ENCODE measurements around the gene TDP1.

TDP1 gene

DNA sequence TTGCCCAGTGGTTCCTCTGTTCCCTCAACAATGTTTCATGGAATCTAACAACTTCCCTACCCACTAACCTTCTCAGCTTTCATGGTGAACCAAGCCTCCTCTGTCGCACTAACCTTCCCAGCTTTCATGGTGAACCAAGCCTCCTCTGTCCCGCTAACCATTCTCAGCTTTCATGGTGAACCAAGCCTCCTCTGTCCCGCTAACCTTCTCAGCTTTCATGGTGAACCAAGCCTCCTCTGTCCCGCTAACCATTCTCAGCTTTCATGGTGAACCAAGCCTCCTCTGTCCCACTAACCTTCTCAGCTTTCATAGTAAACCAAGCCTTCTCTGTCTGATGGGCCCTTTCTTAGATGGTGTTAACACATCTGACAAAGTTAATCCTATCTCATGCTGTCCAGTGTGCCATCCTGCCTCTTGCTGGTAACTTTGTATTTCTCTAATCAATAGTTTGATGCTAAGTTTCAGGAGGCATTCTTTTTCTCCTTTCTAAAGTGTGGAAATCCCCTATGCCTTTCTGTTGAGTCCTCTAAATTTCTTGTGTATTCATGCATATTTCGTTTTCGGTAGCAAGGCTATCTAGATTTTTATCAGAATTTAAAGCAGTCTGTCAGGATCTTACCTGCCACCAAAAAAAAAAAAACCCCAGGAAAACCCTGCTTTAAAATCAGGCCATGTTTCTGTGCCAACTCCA, 79.3 kb downstream of the TDP1 start:
- DNase-seq (ENCODE audit: low read depth) = no peak
- TF ChIP-seq, protein P1, sequence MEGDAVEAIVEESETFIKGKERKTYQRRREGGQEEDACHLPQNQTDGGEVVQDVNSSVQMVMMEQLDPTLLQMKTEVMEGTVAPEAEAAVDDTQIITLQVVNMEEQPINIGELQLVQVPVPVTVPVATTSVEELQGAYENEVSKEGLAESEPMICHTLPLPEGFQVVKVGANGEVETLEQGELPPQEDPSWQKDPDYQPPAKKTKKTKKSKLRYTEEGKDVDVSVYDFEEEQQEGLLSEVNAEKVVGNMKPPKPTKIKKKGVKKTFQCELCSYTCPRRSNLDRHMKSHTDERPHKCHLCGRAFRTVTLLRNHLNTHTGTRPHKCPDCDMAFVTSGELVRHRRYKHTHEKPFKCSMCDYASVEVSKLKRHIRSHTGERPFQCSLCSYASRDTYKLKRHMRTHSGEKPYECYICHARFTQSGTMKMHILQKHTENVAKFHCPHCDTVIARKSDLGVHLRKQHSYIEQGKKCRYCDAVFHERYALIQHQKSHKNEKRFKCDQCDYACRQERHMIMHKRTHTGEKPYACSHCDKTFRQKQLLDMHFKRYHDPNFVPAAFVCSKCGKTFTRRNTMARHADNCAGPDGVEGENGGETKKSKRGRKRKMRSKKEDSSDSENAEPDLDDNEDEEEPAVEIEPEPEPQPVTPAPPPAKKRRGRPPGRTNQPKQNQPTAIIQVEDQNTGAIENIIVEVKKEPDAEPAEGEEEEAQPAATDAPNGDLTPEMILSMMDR (IDR thresholded peaks at IDR 0.05; ENCODE audit: control insufficient read depth, insufficient read depth, low read depth, low read length, missing control alignments) = no peak
- H3K4me3 ChIP-seq (ENCODE audit: control insufficient read depth, low read depth, low read length) = no peak overlapping the region

DNA sequence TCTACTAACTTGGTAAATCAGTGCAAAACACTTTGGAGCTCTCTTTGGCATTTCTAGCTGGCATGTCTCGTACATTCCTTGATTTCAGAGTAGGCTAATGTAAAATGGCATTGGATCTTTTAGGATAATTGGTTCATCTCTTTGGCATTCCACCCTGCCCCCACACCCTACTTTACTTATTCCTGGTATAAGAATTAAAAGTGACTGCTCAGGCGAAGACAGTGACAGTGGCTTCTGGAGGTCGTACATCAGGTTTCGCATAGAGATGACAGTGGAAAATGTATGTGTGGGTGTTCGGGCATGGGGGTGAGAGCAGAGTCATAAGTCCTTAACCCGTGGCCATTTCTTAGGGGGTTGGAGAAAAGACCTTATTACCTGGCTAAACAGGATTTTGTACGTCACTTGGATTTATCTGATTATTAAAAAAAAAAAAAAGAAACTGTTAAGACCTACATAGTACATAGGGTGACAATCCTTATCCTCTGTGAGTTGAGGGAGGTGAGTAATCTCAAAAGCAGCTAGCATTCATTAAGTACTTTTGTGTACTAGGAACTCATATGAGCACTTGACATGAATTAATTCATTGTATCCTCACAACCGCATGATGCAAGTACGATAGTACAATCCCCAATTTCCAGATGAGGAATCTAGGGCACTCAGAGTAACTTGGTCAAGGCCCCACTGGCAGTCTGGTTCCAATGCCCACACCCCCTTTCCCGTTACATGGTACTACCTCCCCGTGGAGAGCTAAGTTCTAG, 83.7 kb downstream of the TDP1 start:
- no peak for DNase-seq (ENCODE audit: low read depth)
- no peak overlapping the region for H3K4me3 ChIP-seq (ENCODE audit: control insufficient read depth, low read depth, low read length)
- TF ChIP-seq, protein P1 (IDR thresholded peaks at IDR 0.05; ENCODE audit: control insufficient read depth, insufficient read depth, low read depth, low read length, missing control alignments) = no peak

DNA sequence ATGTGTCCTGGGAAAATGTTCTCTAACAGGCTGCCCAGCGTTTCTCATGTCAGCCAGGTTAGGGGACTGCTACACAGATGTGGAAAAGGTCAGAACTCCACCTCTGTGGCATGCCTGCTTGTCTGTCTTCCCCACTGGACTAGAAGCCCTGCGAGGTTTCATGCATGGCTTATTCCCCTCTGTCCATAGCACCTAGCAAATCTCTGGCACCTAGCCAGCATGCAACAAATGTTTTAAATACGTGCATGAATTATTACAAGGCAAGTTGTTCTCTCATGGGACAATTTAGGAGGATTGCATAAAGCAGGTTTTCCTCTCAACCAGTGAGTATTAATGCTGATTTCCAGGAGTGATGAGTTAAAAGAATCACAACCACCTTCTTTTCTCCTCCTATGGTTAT, 84.7 kb downstream of the TDP1 start:
- DNase-seq (ENCODE audit: low read depth) = no peak
- H3K4me3 ChIP-seq (ENCODE audit: control insufficient read depth, low read depth, low read length) = no peak overlapping the region
- TF ChIP-seq, protein P1 (IDR thresholded peaks at IDR 0.05; ENCODE audit: control insufficient read depth, insufficient read depth, low read depth, low read length, missing control alignments) = no peak

DNA sequence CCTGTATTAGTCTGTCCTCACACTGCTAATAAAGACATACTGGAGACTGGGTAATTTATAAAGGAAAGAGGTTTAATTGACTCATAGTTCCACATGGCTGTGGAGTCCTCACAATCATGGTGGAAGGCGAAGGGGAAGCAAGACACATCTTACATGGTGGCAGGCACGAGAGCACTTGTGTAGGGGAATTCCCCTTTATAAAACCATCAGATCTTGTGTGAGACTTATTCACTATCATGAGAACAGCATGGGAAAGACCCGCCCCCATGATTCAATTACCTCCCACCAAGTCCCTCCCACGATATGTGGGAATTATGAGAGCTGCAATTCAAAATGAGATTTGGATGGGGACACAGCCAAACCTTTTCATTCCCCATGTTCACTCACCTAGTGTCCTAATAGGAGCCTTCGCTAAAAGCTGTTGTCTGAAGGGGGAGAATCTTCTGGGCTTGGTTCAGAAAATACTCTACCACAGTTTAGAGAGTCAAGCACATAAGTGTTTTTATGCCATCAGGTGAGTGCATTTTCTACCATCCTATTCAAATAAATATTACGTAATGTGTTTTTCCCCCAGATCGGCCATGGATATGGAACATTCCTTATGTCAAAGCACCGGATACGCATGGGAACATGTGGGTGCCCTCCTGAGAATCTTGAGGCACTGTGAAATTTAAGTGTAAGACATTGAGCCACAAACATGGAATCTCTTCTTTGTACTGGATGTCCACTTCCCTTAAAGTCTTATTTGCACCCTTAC, 86.9 kb downstream of the TDP1 start:
- DNase-seq (ENCODE audit: low read depth) = no peak
- TF ChIP-seq, protein P1 (IDR thresholded peaks at IDR 0.05; ENCODE audit: control insufficient read depth, insufficient read depth, low read depth, low read length, missing control alignments) = no peak
- H3K4me3 ChIP-seq (ENCODE audit: control insufficient read depth, low read depth, low read length) = no peak overlapping the region

DNA sequence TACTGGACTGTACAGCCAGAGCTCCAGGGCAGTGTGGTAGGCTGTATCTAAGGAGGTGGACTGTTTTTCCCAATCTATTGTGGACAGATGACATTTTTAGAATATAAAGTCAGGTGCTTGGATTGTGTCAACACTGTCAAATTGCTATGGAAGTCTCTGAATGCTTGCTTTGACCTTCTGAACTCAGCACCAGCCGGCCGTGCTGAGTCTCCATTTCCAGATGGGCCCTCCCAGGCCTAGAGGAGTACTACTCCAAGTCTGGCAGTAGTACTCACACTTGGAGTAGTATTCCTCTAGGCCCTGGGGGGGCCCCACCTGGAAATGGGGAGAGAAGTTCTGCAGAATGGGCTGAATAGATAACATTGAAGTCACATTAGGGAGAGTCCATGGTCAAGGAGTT, 89.9 kb downstream of the TDP1 start:
- TF ChIP-seq, protein P1 (IDR thresholded peaks at IDR 0.05; ENCODE audit: control insufficient read depth, insufficient read depth, low read depth, low read length, missing control alignments) = no peak
- DNase-seq (ENCODE audit: low read depth) = no peak
- no peak overlapping the region for H3K4me3 ChIP-seq (ENCODE audit: control insufficient read depth, low read depth, low read length)

DNA sequence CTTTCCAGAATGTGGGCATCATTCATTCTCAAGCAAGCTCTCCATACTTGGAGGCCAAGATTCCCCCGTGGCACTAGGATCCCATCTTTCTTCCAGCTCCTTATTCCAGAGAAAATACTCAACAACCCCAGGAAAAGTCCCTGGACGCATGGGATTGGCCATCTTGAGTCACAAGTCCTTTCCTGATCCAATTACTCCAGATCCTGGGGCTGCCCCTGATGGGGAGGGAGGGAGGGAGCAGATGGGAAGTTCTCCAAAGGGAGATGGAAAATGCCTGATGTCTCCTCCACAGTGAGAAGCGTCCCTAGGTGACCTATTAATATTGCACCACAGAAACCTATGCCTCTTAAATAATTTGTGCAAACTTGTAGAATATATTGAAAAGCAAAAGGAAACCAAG, 93.7 kb downstream of the TDP1 start:
- TF ChIP-seq, protein P1 (IDR thresholded peaks at IDR 0.05; ENCODE audit: control insufficient read depth, insufficient read depth, low read depth, low read length, missing control alignments) = no peak
- no peak overlapping the region for H3K4me3 ChIP-seq (ENCODE audit: control insufficient read depth, low read depth, low read length)
- no peak for DNase-seq (ENCODE audit: low read depth)

Measured in AG09309 (cell line).